HepG2 (cell line): Measurements from ENCODE around the gene ZPR1. TPM values are rescaled to one million over a fixed set of nuclear protein-coding genes. Genes with fewer than 3 reads are reported as not detected.
A peak's percentile ranks its signal among the peaks of the same experiment; 100 is the strongest.

ENCODE experiments used
- ATAD3A ChIP-seq: sonication (generic); formaldehyde crosslinking; IDR thresholded peaks from 2 replicates; pipeline ENCODE4 v1.4.0; 2020; ENCODE audit warnings: missing genetic modification reagents
- BORCS8-MEF2B ChIP-seq: sonication (generic); formaldehyde crosslinking; IDR thresholded peaks from 2 replicates; pipeline ENCODE4 v1.8.0; 2022; ENCODE audit warnings: mild to moderate bottlenecking, missing genetic modification reagents
- EEA1 ChIP-seq: sonication (generic); formaldehyde crosslinking; IDR thresholded peaks from 2 replicates; pipeline ENCODE4 v1.5.1; 2020; ENCODE audit warnings: mild to moderate bottlenecking, missing genetic modification reagents, borderline replicate concordance
- EP300 ChIP-seq, 3 experiments: sonication (generic) in 1 of 3; formaldehyde crosslinking in 1 of 3; IDR thresholded peaks; 2 replicates each; pipeline versions ENCODE4 v1.5.1 to v1.6.1; 2011 to 2020; ENCODE audit warnings: low read depth in 2 of 3, low read length in 2 of 3, borderline replicate concordance in 1 of 3, improper control_type of control experiment in 1 of 3, mild to moderate bottlenecking in 1 of 3, missing genetic modification reagents in 1 of 3, moderate library complexity in 1 of 3
- HNF4A ChIP-seq: sonication (generic); formaldehyde crosslinking; IDR thresholded peaks from 2 replicates; pipeline ENCODE4 v1.4.0; 2020; ENCODE audit warnings: missing genetic modification reagents
- MXD1 ChIP-seq: sonication (generic); formaldehyde crosslinking; IDR thresholded peaks from 2 replicates; pipeline ENCODE4 v1.4.0; 2020; ENCODE audit warnings: mild to moderate bottlenecking, missing genetic modification reagents
- ONECUT2 ChIP-seq: sonication (generic); formaldehyde crosslinking; IDR thresholded peaks from 2 replicates; pipeline ENCODE4 v1.4.0; 2020; ENCODE audit warnings: missing genetic modification reagents
- RAD51 ChIP-seq: fragments of 450-650 bp; IDR thresholded peaks from 2 replicates; pipeline ENCODE4 v1.6.1; 2016; ENCODE audit warnings: borderline replicate concordance
- RBFOX2 ChIP-seq: fragments of 200-400 bp; formaldehyde crosslinking; IDR thresholded peaks from 2 replicates; pipeline ENCODE4 v1.6.1; 2017; ENCODE audit warnings: low read depth, mild to moderate bottlenecking, low read length
- RBM22 ChIP-seq: fragments of 200-400 bp; formaldehyde crosslinking; optimal IDR thresholded peaks from 2 replicates; pipeline ENCODE3; 2017; ENCODE audit warnings: mild to moderate bottlenecking, low read length, moderate library complexity
- RFX3 ChIP-seq: IDR thresholded peaks from 2 replicates; pipeline ENCODE4 v1.6.1; 2016; ENCODE audit warnings: missing biosample characterization, missing genetic modification reagents
- THAP11 ChIP-seq: IDR thresholded peaks from 2 replicates; pipeline ENCODE4 v1.6.1; 2016; ENCODE audit warnings: missing biosample characterization, missing genetic modification reagents
- UBTF ChIP-seq: sonication (generic); formaldehyde crosslinking; IDR thresholded peaks from 2 replicates; pipeline ENCODE4 v1.4.0; 2020; ENCODE audit warnings: mild to moderate bottlenecking, missing genetic modification reagents
- ZKSCAN5 ChIP-seq: sonication (generic); formaldehyde crosslinking; IDR thresholded peaks from 2 replicates; pipeline ENCODE4 v1.5.1; 2020; ENCODE audit warnings: mild to moderate bottlenecking, missing genetic modification reagents
- ZKSCAN8 ChIP-seq: IDR thresholded peaks from 2 replicates; pipeline ENCODE4 v1.6.1; 2016; ENCODE audit warnings: borderline replicate concordance, missing genetic modification reagents, missing compliant biosample characterization
- ZNF343 ChIP-seq: sonication (generic); formaldehyde crosslinking; IDR thresholded peaks from 2 replicates; pipeline ENCODE4 v1.4.0; 2020; ENCODE audit warnings: mild to moderate bottlenecking, missing genetic modification reagents
- ZNF766 ChIP-seq: sonication (generic); formaldehyde crosslinking; IDR thresholded peaks from 2 replicates; pipeline ENCODE4 v1.5.0; 2020; ENCODE audit warnings: missing genetic modification reagents, borderline replicate concordance
- polyA plus RNA-seq, 8 experiments: library from polyadenylated mRNA; depleted of rRNA in 3 of 8; stranded (reverse) in 7 of 8; unstranded in 1 of 8; fragments of >200 nt; fragmentation: Illumina TruSeq in 4 of 8; extraction: Trizol in 4 of 8; gene quantifications; 2 replicates each; pipeline versions ENCODE4 v1.2.1 to v1.2.3, GENCODE V29; 2011 to 2016; ENCODE audit warnings: low read depth in 4 of 8, missing spikeins in 1 of 8, mixed read lengths in 1 of 8; ENCODE audit not compliant: insufficient read depth in 1 of 8
- total RNA-seq, 5 experiments: library from RNA; depleted of rRNA; stranded (reverse); fragments of >200 nt; fragmentation: Illumina TruSeq; extraction: Trizol; gene quantifications; 2 replicates each; pipeline ENCODE4 v1.2.3, GENCODE V29; 2016; ENCODE audit warnings: low read depth in 1 of 5
- TF ChIP-seq, protein P1 (sequence below): IDR thresholded peaks from 2 replicates; pipeline ENCODE4 v1.6.1; 2016; ENCODE audit warnings: missing genetic modification reagents, missing compliant biosample characterization
- TF ChIP-seq, protein P2 (sequence below): sonication (generic); formaldehyde crosslinking; IDR thresholded peaks from 2 replicates; pipeline ENCODE4 v1.4.0; 2020; ENCODE audit warnings: mild to moderate bottlenecking, low read depth, missing genetic modification reagents
- TF ChIP-seq, protein P3 (sequence below): IDR thresholded peaks from 2 replicates; pipeline ENCODE4 v1.4.0; 2020; ENCODE audit warnings: mild to moderate bottlenecking, missing genetic modification reagents

Gene ZPR1
- total and polyA plus RNA-seq, 2 of the 13 experiments (the other 11 are each of a cell fraction or from before 2014, with no cell fraction given), result 40.0 to 79.3 TPM

- no peak for TF ChIP-seq UBTF (CRISPR knock-in tag)
- peak; percentile 53 for TF ChIP-seq THAP11 (CRISPR knock-in tag)
- TF ChIP-seq RBFOX2, result peak; percentile 61
- peak; percentile 83 for TF ChIP-seq HNF4A (CRISPR knock-in tag)
- TF ChIP-seq BORCS8-MEF2B, result 0 out of 2 replicates have a peak, but pooled peaks have one; percentile 57
- no peak for TF ChIP-seq EEA1 (CRISPR knock-in tag)
- peak; percentile 23; the same call in 1 of the 2 replicates for TF ChIP-seq MXD1 (CRISPR knock-in tag)
- peak; percentile 19 to 84; a peak in 3 of 4 replicates for TF ChIP-seq EP300 (IDR thresholded peaks at IDR 0.05; ENCODE audit: low read depth in 2 of 2, low read length in 2 of 2)
- peak; percentile 49; the same call in 1 of the 2 replicates for TF ChIP-seq EP300 (CRISPR knock-in tag; IDR thresholded peaks at IDR 0.05; ENCODE audit: borderline replicate concordance)
- TF ChIP-seq, protein P1, sequence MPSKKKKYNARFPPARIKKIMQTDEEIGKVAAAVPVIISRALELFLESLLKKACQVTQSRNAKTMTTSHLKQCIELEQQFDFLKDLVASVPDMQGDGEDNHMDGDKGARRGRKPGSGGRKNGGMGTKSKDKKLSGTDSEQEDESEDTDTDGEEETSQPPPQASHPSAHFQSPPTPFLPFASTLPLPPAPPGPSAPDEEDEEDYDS, result peak; percentile 87
- TF ChIP-seq, protein P2, sequence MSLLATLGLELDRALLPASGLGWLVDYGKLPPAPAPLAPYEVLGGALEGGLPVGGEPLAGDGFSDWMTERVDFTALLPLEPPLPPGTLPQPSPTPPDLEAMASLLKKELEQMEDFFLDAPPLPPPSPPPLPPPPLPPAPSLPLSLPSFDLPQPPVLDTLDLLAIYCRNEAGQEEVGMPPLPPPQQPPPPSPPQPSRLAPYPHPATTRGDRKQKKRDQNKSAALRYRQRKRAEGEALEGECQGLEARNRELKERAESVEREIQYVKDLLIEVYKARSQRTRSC (CRISPR knock-in tag), result no peak
- TF ChIP-seq, protein P3, sequence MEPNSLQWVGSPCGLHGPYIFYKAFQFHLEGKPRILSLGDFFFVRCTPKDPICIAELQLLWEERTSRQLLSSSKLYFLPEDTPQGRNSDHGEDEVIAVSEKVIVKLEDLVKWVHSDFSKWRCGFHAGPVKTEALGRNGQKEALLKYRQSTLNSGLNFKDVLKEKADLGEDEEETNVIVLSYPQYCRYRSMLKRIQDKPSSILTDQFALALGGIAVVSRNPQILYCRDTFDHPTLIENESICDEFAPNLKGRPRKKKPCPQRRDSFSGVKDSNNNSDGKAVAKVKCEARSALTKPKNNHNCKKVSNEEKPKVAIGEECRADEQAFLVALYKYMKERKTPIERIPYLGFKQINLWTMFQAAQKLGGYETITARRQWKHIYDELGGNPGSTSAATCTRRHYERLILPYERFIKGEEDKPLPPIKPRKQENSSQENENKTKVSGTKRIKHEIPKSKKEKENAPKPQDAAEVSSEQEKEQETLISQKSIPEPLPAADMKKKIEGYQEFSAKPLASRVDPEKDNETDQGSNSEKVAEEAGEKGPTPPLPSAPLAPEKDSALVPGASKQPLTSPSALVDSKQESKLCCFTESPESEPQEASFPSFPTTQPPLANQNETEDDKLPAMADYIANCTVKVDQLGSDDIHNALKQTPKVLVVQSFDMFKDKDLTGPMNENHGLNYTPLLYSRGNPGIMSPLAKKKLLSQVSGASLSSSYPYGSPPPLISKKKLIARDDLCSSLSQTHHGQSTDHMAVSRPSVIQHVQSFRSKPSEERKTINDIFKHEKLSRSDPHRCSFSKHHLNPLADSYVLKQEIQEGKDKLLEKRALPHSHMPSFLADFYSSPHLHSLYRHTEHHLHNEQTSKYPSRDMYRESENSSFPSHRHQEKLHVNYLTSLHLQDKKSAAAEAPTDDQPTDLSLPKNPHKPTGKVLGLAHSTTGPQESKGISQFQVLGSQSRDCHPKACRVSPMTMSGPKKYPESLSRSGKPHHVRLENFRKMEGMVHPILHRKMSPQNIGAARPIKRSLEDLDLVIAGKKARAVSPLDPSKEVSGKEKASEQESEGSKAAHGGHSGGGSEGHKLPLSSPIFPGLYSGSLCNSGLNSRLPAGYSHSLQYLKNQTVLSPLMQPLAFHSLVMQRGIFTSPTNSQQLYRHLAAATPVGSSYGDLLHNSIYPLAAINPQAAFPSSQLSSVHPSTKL, result peak; percentile 78
- peak; percentile 43; the same call in 1 of the 2 replicates for TF ChIP-seq ZKSCAN8 (CRISPR knock-in tag)
- TF ChIP-seq RBM22, result no peak
- 0 out of 2 replicates have a peak, but pooled peaks have one; percentile 34 for TF ChIP-seq ZNF766 (CRISPR knock-in tag)
- peak; percentile 52; the same call in 1 of the 2 replicates for TF ChIP-seq ZNF343
- TF ChIP-seq ONECUT2 (CRISPR knock-in tag), result no peak
- no peak for TF ChIP-seq ATAD3A (CRISPR knock-in tag)
- no peak for TF ChIP-seq RAD51
- no peak for TF ChIP-seq RFX3 (CRISPR knock-in tag)
- TF ChIP-seq ZKSCAN5 (CRISPR knock-in tag), result peak; percentile 79; the same call in 1 of the 2 replicates
Observed at GRCh38 chr11:116792144-116792868, 4.5 kb upstream of the ZPR1 start (continued).
